DOHH2 (cell line): ENCODE data around the gene CDHR3.
A peak's percentile ranks its signal among the peaks of the same experiment; 100 is the strongest.

Experiments
- H3F3A ChIP-seq: fragments of 200-600 bp; sonication (generic), shearing (Covaris generic); 2 replicates; pipeline ENCODE4 v1.6.0; 2016; ENCODE audit warnings: antibody characterized with exemption, mild to moderate bottlenecking; ENCODE audit not compliant: control insufficient read depth, insufficient read depth
- H3K27ac ChIP-seq: fragments of 200-600 bp; sonication (generic); 2 replicates; pipeline ENCODE4 v1.5.1; 2014; ENCODE audit warnings: low read depth, mild to moderate bottlenecking, low read length, moderate library complexity
- H3K27me3 ChIP-seq: fragments of 200-600 bp; sonication (generic); 2 replicates; pipeline ENCODE4 v1.6.1; 2014; ENCODE audit warnings: mild to moderate bottlenecking, low read length, mixed read lengths; ENCODE audit not compliant: control insufficient read depth
- H3K36me3 ChIP-seq: fragments of 200-600 bp; sonication (generic); 2 replicates; pipeline ENCODE4 v1.6.1; 2014; ENCODE audit warnings: mild to moderate bottlenecking, low read length, moderate library complexity, mixed read lengths; ENCODE audit not compliant: control insufficient read depth
- H3K4me1 ChIP-seq: fragments of 200-600 bp; sonication (generic); 2 replicates; pipeline ENCODE4 v1.6.1; 2014; ENCODE audit warnings: mild to moderate bottlenecking, low read length, mixed read lengths; ENCODE audit not compliant: control insufficient read depth
- H3K4me2 ChIP-seq: fragments of 200-600 bp; sonication (generic); 2 replicates; pipeline ENCODE4 v1.6.0; 2014; ENCODE audit warnings: mild to moderate bottlenecking, low read length, moderate library complexity
- H3K4me3 ChIP-seq: fragments of 200-600 bp; sonication (generic); 2 replicates; pipeline ENCODE4 v1.5.1; 2014; ENCODE audit warnings: mild to moderate bottlenecking, low read length, mixed read lengths
- H3K79me2 ChIP-seq: fragments of 200-600 bp; sonication (generic); 2 replicates; pipeline ENCODE4 v1.6.1; 2014; ENCODE audit warnings: mild to moderate bottlenecking, low read length, mixed read lengths; ENCODE audit not compliant: control insufficient read depth
- H3K9me2 ChIP-seq: fragments of 200-600 bp; sonication (generic); replicated peaks from 2 replicates; pipeline ENCODE4 v1.6.1; 2014; ENCODE audit warnings: mild to moderate bottlenecking, low read length, mixed read lengths; ENCODE audit not compliant: control insufficient read depth
- H3K9me3 ChIP-seq: fragments of 200-600 bp; sonication (generic); 2 replicates; pipeline ENCODE4 v1.6.1; 2014; ENCODE audit warnings: antibody characterized with exemption, low read length, mixed read lengths; ENCODE audit not compliant: control insufficient read depth, insufficient read depth
- H4K20me1 ChIP-seq: fragments of 200-600 bp; sonication (generic); 2 replicates; pipeline ENCODE4 v1.6.0; 2014; ENCODE audit warnings: low read depth, mild to moderate bottlenecking, antibody characterized with exemption, low read length, moderate library complexity; ENCODE audit not compliant: control insufficient read depth, insufficient read depth
- CTCF ChIP-seq: fragments of 200-600 bp; sonication (generic); IDR thresholded peaks from one replicate; pipeline ENCODE4 v1.5.1; 2014; ENCODE audit warnings: antibody characterized with exemption, mild to moderate bottlenecking, low read depth, low read length; ENCODE audit not compliant: poor library complexity, severe bottlenecking
- EZH2phosphoT487 ChIP-seq: fragments of 200-600 bp; sonication (generic); IDR thresholded peaks from 2 replicates; pipeline ENCODE4 v1.6.1; 2017; ENCODE audit warnings: borderline replicate concordance, mild to moderate bottlenecking, antibody characterized with exemption, low read length, moderate library complexity, mixed read lengths

The CDHR3 gene

GRCh38 chr7:106029941-106030340 lies 66.9 kb downstream of the CDHR3 start:
- no peaks in the 10 kb centered on the region for H3K27me3 ChIP-seq
- H3K27ac ChIP-seq: no peak overlapping the region
- 0 out of 2 replicates have a peak, but pooled peaks cover 7% of the 10 kb centered on the region for H3K9me3 ChIP-seq
- no peak for TF ChIP-seq EZH2phosphoT487
- peak; percentile 72 for TF ChIP-seq CTCF
- no peaks in the 10 kb centered on the region for H3K9me2 ChIP-seq
- peaks cover 68% of the 10 kb centered on the region for H3K4me1 ChIP-seq
- H3K79me2 ChIP-seq: no peaks in the 10 kb centered on the region
- no peak overlapping the region for H3K4me3 ChIP-seq
- no peaks in the 10 kb centered on the region for H4K20me1 ChIP-seq
- peak overlapping the region; percentile 61; the same call in 1 of the 2 replicates for H3K4me2 ChIP-seq
- no peaks in the 10 kb centered on the region for H3K36me3 ChIP-seq
- H3F3A ChIP-seq: no peaks in the 10 kb centered on the region

GRCh38 chr7:106031300-106032035 lies 68.4 kb downstream of the CDHR3 start:
- Histone ChIP-seq H3K79me2 (no peaks in the 10 kb centered on the region), H3K4me1 (peaks cover 52% of the 10 kb centered on the region), H3K9me2 (no peaks in the 10 kb centered on the region), H3K36me3 (no peaks in the 10 kb centered on the region), H4K20me1 (no peaks in the 10 kb centered on the region), H3K27ac (peak overlapping the region; percentile 40), H3F3A (no peaks in the 10 kb centered on the region), H3K27me3 (no peaks in the 10 kb centered on the region), H3K9me3 (0 out of 2 replicates have a peak, but pooled peaks cover 7% of the 10 kb centered on the region), H3K4me2 (peak overlapping the region; percentile 61), H3K4me3 (peak overlapping the region; percentile 46)
- TF ChIP-seq CTCF (no peak), EZH2phosphoT487 (no peak)

GRCh38 chr7:106032295-106032694 lies 69.2 kb downstream of the CDHR3 start:
- H3K79me2 ChIP-seq: no peaks in the 10 kb centered on the region
- no peaks in the 10 kb centered on the region for H3K27me3 ChIP-seq
- H3K4me3 ChIP-seq: no peak overlapping the region
- H3K27ac ChIP-seq: no peak overlapping the region
- H3F3A ChIP-seq: no peaks in the 10 kb centered on the region
- 0 out of 2 replicates have a peak, but pooled peaks cover 7% of the 10 kb centered on the region for H3K9me3 ChIP-seq
- H3K9me2 ChIP-seq: no peaks in the 10 kb centered on the region
- H3K4me1 ChIP-seq: peaks cover 50% of the 10 kb centered on the region
- TF ChIP-seq CTCF (no peak), EZH2phosphoT487 (no peak)
- no peaks in the 10 kb centered on the region for H3K36me3 ChIP-seq
- no peaks in the 10 kb centered on the region for H4K20me1 ChIP-seq
- H3K4me2 ChIP-seq: no peak overlapping the region
